ENCODE data around the gene MEOX1. TPM values are rescaled to one million over a fixed set of nuclear protein-coding genes. Genes with fewer than 3 reads are reported as not detected.
A peak's percentile ranks its signal among the peaks of the same experiment; 100 is the strongest.

Gene MEOX1
- total and polyA plus RNA-seq, 7 donors = 0.23 to 5.3 (median 2.9) TPM

DNA sequence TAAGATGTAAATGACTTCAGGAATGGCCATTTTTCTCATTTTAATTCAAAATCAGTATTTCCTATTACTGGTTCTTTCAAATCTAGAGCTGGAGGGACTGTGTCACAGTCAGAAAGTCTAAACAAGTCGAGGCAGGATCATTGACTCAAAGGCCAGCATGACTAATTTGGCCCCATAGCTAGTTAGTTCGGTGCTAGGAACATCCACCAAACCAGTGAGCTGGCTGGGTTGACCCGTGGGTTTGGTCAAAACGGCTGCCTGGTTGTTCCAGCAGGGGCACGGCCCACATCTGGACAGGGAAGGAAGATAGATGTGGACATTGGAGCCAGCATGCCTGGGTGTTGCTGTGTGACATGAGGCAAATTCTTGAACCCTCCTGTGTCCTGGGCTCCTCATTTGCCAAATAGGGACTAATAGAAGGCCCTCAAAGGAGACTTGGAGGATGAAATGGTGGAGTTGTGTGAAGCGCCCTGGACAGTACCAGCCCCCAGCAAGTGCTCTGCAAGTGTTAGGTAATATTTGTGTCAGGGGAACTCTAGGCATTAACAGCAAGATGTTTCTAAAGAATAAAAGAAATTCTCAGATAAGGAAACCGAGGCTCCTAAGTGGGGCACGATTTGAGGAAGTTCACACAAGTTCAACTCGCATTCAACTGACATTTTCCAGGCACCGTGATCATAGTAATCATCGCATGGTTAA is 46.2 kb downstream of the MEOX1 start:
- DNase-seq = no peak
- Histone ChIP-seq H3K4me1 (peaks cover 0 to 56% (median 32%) of the 10 kb centered on the region in 4 donors), H3K36me3 (no peaks in the 10 kb centered on the region), H3K27ac (peak overlapping the region in 1 of 4 donors; percentile 70), H3K27me3 (no peaks in the 10 kb centered on the region), H3K4me3 (no peak overlapping the region), H3K9me3 (no peaks in the 10 kb centered on the region)
- TF ChIP-seq POLR2A (IDR thresholded peaks at IDR 0.05) (no peak), POLR2AphosphoS5 (IDR thresholded peaks at IDR 0.05) (no peak), EP300 (IDR thresholded peaks at IDR 0.05) (no peak)
- TF ChIP-seq, protein P1, sequence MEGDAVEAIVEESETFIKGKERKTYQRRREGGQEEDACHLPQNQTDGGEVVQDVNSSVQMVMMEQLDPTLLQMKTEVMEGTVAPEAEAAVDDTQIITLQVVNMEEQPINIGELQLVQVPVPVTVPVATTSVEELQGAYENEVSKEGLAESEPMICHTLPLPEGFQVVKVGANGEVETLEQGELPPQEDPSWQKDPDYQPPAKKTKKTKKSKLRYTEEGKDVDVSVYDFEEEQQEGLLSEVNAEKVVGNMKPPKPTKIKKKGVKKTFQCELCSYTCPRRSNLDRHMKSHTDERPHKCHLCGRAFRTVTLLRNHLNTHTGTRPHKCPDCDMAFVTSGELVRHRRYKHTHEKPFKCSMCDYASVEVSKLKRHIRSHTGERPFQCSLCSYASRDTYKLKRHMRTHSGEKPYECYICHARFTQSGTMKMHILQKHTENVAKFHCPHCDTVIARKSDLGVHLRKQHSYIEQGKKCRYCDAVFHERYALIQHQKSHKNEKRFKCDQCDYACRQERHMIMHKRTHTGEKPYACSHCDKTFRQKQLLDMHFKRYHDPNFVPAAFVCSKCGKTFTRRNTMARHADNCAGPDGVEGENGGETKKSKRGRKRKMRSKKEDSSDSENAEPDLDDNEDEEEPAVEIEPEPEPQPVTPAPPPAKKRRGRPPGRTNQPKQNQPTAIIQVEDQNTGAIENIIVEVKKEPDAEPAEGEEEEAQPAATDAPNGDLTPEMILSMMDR (IDR thresholded peaks at IDR 0.05) = no peak
- intact Hi-C loops (cut with DNase I) = no loop called here
- 83 to 84% methylated on average over 11 of the region's 11 CpGs for WGBS, 2 donors

DNA sequence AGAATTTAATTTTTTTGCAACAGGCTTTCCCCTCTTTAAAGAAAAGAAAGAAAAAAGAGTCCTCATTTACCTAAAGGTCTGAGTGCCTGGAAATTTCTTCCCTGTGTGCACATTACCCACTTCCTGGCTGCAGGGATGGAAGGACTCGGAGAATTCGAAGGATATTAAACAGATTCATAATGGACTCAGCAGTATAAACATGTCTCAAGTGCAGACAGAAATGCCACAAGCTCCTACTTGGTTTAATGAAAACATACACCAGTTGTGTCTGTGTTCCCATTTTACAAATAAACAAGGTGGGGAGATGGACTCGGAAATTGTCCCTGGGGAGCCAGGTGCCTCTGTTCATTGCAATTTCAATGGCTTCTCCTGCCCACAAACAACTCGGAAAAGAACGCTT is 47.2 kb downstream of the MEOX1 start:
- DNase-seq = no peak
- H3K36me3 ChIP-seq = no peaks in the 10 kb centered on the region
- no peaks in the 10 kb centered on the region for H3K27me3 ChIP-seq
- WGBS, 2 donors = 73 to 81% methylated on average over 5 of the region's 5 CpGs
- H3K4me3 ChIP-seq = no peak overlapping the region
- peak overlapping the region in 2 of 4 donors; percentile 44 to 70 for H3K27ac ChIP-seq
- H3K4me1 ChIP-seq = peaks cover 0 to 62% (median 32%) of the 10 kb centered on the region in 4 donors
- peak in 3 of 4 donors; percentile 77 to 83 (median 81) for TF ChIP-seq POLR2AphosphoS5 (IDR thresholded peaks at IDR 0.05)
- TF ChIP-seq, protein P1 (IDR thresholded peaks at IDR 0.05) = no peak
- H3K9me3 ChIP-seq = no peaks in the 10 kb centered on the region
- intact Hi-C loops (cut with DNase I) = no loop called here

DNA sequence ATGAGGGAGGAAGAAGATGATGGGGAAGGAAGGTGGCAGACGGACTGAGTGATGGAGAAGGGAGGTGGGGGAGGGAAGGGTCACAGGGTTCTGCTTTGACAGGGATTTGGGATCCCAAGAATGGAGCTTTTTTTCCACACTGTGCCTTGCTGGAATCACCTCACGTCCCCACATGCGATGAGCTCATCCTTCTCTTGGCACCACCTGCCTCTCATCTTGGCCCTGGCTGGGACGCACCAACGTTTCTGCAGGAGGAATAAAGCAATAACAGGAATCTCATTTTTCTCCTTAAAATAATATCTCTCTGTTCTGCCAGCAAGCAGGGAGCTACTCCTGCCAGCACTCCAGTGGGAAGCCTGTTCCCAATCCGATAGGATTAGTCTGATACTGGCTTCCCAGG is 47.8 kb downstream of the MEOX1 start:
- no peak overlapping the region for H3K4me3 ChIP-seq
- 66 to 74% methylated on average over 6 of the region's 6 CpGs for WGBS, 2 donors
- H3K36me3 ChIP-seq = no peaks in the 10 kb centered on the region
- H3K9me3 ChIP-seq = no peaks in the 10 kb centered on the region
- H3K27ac ChIP-seq = peak overlapping the region in 2 of 4 donors; percentile 44 to 70
- intact Hi-C loops (cut with DNase I) = no loop called here
- no peak for TF ChIP-seq EP300 (IDR thresholded peaks at IDR 0.05)
- no peak for TF ChIP-seq POLR2A (IDR thresholded peaks at IDR 0.05)
- TF ChIP-seq POLR2AphosphoS5 (IDR thresholded peaks at IDR 0.05) = no peak
- TF ChIP-seq, protein P1 (IDR thresholded peaks at IDR 0.05) = no peak
- no peaks in the 10 kb centered on the region for H3K27me3 ChIP-seq
- H3K4me1 ChIP-seq = peaks cover 0 to 62% (median 32%) of the 10 kb centered on the region in 4 donors
- no peak for DNase-seq

DNA sequence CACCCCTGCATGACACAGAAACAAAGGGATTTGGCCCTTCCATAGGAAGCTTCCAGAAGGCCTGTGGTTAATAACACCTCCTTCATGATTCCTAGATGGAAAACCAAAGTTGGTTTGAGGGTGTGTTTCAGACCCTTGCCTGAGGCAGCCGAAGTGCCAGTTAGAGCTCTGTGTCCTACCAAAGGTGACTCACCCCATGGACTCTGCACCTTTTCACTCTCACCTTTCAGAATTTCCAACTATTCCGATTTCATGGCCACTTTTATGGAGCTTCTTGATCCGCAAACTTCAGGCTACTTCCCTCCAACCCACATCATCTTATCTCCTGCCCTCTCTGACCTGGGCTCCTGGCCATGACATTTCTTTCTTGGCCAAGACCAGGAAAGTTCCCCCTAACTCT is 49.2 kb downstream of the MEOX1 start:
- intact Hi-C loops (cut with DNase I) = no loop called here
- no peak for DNase-seq
- H3K27me3 ChIP-seq = no peaks in the 10 kb centered on the region
- no peak for TF ChIP-seq POLR2A (IDR thresholded peaks at IDR 0.05)
- no peak for TF ChIP-seq EP300 (IDR thresholded peaks at IDR 0.05)
- TF ChIP-seq POLR2AphosphoS5 (IDR thresholded peaks at IDR 0.05) = no peak
- TF ChIP-seq, protein P1 (IDR thresholded peaks at IDR 0.05) = no peak
- H3K4me3 ChIP-seq = no peak overlapping the region
- peaks cover 0 to 62% (median 32%) of the 10 kb centered on the region in 4 donors for H3K4me1 ChIP-seq
- no peak overlapping the region for H3K27ac ChIP-seq
- WGBS, 2 donors = 50 to 84% methylated on average over 3 of the region's 3 CpGs
- H3K36me3 ChIP-seq = no peaks in the 10 kb centered on the region
- no peaks in the 10 kb centered on the region for H3K9me3 ChIP-seq
